GM18511 (cell line): ENCODE data around the gene TFAP2E.

Source experiments
- ATAC-seq: cut with Tn5 transposase; IDR thresholded peaks from one replicate; pipeline ENCODE4 v1.9.1; 2021; ENCODE audit warnings: mild to moderate bottlenecking, moderate library complexity; ENCODE audit not compliant: unreplicated experiment

TFAP2E gene

GRCh38 chr1:35640380-35641232, 67.5 kb downstream of the TFAP2E start:
- ATAC-seq: no peak

- peak; percentile 81 for ATAC-seq
Measured at GRCh38 chr1:35641233-35641866, 68.2 kb downstream of the TFAP2E start, which contains the start of gene PSMB2. Gene PSMB2 (minus strand): TSS chr1:35641526. CDS start chr1:35641432, 94 bp downstream.

GRCh38 chr1:35642471-35642955, 69.4 kb downstream of the TFAP2E start:
- no peak for ATAC-seq

- no peak for ATAC-seq
Measured at GRCh38 chr1:35644204-35644603, 71.1 kb downstream of the TFAP2E start.
